ENCODE measurements around the gene TXNL4A.

Gene TXNL4A

DNA sequence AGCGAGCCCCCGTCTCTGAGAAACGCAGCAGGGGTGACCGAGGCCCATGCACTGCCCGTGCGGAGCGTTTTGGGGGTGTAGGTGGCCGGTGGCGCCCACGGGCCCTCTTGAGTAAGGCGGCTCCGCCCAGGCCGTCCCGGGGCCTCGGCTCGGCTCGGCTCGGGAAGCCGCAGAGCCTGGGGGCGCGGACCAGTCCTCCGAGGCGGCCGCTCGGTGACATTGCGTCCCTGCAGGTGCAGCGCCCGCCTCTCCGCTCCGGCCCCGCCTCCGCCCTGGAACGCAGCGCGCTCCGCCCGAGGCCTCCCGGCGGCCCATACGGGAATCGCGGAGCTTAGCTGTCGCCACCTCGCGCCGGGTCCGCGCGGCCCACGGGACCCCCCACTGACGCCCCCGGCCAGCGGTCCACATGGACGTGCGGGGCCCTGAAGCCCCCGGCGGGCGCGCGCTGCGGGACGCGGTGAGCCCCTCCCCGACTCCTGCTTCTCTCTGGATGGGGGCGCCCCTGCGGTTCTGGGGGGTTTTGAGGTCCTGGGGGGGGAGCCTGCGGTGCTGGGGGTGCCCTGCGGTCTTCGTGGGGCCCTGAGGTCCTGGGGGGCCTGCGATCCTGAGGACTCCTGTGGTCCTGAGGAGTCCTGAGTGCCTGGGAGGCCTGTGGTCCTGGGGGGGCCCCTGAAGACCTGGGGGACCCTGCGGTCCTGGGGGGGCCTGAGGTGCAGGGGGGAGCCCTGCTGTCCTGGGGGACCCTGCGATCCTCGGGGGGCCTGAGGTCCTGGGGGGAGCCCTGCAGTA is 23.8 kb downstream of the TXNL4A start, which contains the start of gene HSBP1L1 (continued):
- TF ChIP-seq, protein P1, sequence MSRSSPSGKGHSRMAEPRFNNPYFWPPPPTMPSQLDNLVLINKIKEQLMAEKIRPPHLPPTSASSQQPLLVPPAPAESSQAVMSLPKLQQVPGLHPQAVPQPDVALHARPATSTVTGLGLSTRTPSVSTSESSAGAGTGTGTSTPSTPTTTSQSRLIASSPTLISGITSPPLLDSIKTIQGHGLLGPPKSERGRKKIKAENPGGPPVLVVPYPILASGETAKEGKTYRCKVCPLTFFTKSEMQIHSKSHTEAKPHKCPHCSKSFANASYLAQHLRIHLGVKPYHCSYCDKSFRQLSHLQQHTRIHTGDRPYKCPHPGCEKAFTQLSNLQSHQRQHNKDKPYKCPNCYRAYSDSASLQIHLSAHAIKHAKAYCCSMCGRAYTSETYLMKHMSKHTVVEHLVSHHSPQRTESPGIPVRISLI (tag by site-specific recombination; IDR thresholded peaks at IDR 0.05): no peak
- no peak for TF ChIP-seq ZNF785 (tag by site-specific recombination; IDR thresholded peaks at IDR 0.05)
- TF ChIP-seq ZNF37A (tag by site-specific recombination; IDR thresholded peaks at IDR 0.05): no peak
- 0 out of 2 replicates have a peak, but pooled peaks have one; percentile 8 for TF ChIP-seq ZNF121 (tag by site-specific recombination; IDR thresholded peaks at IDR 0.05)
- TF ChIP-seq, protein P2, sequence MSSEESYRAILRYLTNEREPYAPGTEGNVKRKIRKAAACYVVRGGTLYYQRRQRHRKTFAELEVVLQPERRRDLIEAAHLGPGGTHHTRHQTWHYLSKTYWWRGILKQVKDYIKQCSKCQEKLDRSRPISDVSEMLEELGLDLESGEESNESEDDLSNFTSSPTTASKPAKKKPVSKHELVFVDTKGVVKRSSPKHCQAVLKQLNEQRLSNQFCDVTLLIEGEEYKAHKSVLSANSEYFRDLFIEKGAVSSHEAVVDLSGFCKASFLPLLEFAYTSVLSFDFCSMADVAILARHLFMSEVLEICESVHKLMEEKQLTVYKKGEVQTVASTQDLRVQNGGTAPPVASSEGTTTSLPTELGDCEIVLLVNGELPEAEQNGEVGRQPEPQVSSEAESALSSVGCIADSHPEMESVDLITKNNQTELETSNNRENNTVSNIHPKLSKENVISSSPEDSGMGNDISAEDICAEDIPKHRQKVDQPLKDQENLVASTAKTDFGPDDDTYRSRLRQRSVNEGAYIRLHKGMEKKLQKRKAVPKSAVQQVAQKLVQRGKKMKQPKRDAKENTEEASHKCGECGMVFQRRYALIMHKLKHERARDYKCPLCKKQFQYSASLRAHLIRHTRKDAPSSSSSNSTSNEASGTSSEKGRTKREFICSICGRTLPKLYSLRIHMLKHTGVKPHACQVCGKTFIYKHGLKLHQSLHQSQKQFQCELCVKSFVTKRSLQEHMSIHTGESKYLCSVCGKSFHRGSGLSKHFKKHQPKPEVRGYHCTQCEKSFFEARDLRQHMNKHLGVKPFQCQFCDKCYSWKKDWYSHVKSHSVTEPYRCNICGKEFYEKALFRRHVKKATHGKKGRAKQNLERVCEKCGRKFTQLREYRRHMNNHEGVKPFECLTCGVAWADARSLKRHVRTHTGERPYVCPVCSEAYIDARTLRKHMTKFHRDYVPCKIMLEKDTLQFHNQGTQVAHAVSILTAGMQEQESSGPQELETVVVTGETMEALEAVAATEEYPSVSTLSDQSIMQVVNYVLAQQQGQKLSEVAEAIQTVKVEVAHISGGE (tag by site-specific recombination; conservative IDR thresholded peaks at IDR 0.05; ENCODE audit: low read depth): no peak
- no peak for TF ChIP-seq IKZF3 (tag by site-specific recombination; IDR thresholded peaks at IDR 0.05)
- no peak for TF ChIP-seq KLF16 (tag by site-specific recombination; IDR thresholded peaks at IDR 0.05)
- no peak for TF ChIP-seq ZNF354C (tag by site-specific recombination; IDR thresholded peaks at IDR 0.05; ENCODE audit: borderline replicate concordance, low read depth)
- TF ChIP-seq, protein P3, sequence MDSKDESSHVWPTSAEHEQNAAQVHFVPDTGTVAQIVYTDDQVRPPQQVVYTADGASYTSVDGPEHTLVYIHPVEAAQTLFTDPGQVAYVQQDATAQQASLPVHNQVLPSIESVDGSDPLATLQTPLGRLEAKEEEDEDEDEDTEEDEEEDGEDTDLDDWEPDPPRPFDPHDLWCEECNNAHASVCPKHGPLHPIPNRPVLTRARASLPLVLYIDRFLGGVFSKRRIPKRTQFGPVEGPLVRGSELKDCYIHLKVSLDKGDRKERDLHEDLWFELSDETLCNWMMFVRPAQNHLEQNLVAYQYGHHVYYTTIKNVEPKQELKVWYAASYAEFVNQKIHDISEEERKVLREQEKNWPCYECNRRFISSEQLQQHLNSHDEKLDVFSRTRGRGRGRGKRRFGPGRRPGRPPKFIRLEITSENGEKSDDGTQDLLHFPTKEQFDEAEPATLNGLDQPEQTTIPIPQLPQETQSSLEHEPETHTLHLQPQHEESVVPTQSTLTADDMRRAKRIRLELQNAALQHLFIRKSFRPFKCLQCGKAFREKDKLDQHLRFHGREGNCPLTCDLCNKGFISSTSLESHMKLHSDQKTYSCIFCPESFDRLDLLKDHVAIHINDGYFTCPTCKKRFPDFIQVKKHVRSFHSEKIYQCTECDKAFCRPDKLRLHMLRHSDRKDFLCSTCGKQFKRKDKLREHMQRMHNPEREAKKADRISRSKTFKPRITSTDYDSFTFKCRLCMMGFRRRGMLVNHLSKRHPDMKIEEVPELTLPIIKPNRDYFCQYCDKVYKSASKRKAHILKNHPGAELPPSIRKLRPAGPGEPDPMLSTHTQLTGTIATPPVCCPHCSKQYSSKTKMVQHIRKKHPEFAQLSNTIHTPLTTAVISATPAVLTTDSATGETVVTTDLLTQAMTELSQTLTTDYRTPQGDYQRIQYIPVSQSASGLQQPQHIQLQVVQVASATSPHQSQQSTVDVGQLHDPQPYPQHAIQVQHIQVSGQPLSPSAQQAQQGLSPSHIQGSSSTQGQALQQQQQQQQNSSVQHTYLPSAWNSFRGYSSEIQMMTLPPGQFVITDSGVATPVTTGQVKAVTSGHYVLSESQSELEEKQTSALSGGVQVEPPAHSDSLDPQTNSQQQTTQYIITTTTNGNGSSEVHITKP (tag by site-specific recombination; IDR thresholded peaks at IDR 0.05): no peak
- no peak for TF ChIP-seq ZBTB8A (tag by site-specific recombination; IDR thresholded peaks at IDR 0.05)
- TF ChIP-seq SP2 (tag by site-specific recombination; IDR thresholded peaks at IDR 0.05): peak; percentile 32; the same call in 1 of the 2 replicates
- TF ChIP-seq, protein P4, sequence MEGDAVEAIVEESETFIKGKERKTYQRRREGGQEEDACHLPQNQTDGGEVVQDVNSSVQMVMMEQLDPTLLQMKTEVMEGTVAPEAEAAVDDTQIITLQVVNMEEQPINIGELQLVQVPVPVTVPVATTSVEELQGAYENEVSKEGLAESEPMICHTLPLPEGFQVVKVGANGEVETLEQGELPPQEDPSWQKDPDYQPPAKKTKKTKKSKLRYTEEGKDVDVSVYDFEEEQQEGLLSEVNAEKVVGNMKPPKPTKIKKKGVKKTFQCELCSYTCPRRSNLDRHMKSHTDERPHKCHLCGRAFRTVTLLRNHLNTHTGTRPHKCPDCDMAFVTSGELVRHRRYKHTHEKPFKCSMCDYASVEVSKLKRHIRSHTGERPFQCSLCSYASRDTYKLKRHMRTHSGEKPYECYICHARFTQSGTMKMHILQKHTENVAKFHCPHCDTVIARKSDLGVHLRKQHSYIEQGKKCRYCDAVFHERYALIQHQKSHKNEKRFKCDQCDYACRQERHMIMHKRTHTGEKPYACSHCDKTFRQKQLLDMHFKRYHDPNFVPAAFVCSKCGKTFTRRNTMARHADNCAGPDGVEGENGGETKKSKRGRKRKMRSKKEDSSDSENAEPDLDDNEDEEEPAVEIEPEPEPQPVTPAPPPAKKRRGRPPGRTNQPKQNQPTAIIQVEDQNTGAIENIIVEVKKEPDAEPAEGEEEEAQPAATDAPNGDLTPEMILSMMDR (tag by site-specific recombination; IDR thresholded peaks at IDR 0.05): peak; percentile 46; the same call in 1 of the 2 replicates
- no peak for TF ChIP-seq ZNF223 (tag by site-specific recombination; IDR thresholded peaks at IDR 0.05)
- TF ChIP-seq ZNF202 (tag by site-specific recombination; IDR thresholded peaks at IDR 0.05; ENCODE audit: borderline replicate concordance): no peak
- no peak for TF ChIP-seq ZBTB20 (tag by site-specific recombination; IDR thresholded peaks at IDR 0.05)
- no peak for TF ChIP-seq ZBTB17 (tag by site-specific recombination; IDR thresholded peaks at IDR 0.05)
- peak; percentile 88 for TF ChIP-seq ZFHX2 (tag by site-specific recombination; conservative IDR thresholded peaks at IDR 0.05)
- no peak for TF ChIP-seq ZNF530 (tag by site-specific recombination; IDR thresholded peaks at IDR 0.05; ENCODE audit: low read depth)
- TF ChIP-seq, protein P5, sequence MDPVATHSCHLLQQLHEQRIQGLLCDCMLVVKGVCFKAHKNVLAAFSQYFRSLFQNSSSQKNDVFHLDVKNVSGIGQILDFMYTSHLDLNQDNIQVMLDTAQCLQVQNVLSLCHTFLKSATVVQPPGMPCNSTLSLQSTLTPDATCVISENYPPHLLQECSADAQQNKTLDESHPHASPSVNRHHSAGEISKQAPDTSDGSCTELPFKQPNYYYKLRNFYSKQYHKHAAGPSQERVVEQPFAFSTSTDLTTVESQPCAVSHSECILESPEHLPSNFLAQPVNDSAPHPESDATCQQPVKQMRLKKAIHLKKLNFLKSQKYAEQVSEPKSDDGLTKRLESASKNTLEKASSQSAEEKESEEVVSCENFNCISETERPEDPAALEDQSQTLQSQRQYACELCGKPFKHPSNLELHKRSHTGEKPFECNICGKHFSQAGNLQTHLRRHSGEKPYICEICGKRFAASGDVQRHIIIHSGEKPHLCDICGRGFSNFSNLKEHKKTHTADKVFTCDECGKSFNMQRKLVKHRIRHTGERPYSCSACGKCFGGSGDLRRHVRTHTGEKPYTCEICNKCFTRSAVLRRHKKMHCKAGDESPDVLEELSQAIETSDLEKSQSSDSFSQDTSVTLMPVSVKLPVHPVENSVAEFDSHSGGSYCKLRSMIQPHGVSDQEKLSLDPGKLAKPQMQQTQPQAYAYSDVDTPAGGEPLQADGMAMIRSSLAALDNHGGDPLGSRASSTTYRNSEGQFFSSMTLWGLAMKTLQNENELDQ (tag by site-specific recombination; IDR thresholded peaks at IDR 0.05; ENCODE audit: low read depth): no peak
- TF ChIP-seq, protein P6, sequence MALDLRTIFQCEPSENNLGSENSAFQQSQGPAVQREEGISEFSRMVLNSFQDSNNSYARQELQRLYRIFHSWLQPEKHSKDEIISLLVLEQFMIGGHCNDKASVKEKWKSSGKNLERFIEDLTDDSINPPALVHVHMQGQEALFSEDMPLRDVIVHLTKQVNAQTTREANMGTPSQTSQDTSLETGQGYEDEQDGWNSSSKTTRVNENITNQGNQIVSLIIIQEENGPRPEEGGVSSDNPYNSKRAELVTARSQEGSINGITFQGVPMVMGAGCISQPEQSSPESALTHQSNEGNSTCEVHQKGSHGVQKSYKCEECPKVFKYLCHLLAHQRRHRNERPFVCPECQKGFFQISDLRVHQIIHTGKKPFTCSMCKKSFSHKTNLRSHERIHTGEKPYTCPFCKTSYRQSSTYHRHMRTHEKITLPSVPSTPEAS (tag by site-specific recombination; IDR thresholded peaks at IDR 0.05): no peak
- no peak for TF ChIP-seq ZNF426 (tag by site-specific recombination; IDR thresholded peaks at IDR 0.05)
- no peak for TF ChIP-seq SCRT2 (tag by site-specific recombination; IDR thresholded peaks at IDR 0.05)
- TF ChIP-seq ZNF837 (tag by site-specific recombination; IDR thresholded peaks at IDR 0.05): no peak
- no peak for TF ChIP-seq ZNF2 (tag by site-specific recombination; IDR thresholded peaks at IDR 0.05)
- no peak for TF ChIP-seq ZNF266 (tag by site-specific recombination; IDR thresholded peaks at IDR 0.05; ENCODE audit: low read depth)
- peak; percentile 98 for TF ChIP-seq GLIS1 (tag by site-specific recombination; IDR thresholded peaks at IDR 0.05)

All from HEK293 (cell line).